SK-N-SH treated with all-trans-retinoic acid at 6 μM for 48 hours (cell line): Measurements from ENCODE around the gene MKX.

Source experiments
- ATAC-seq: fragments of 200-7000 bp; cut with Tn5 transposase; 3 replicates; pipeline ENCODE4 v1.9.1; 2020; ENCODE audit warnings: mild to moderate bottlenecking, moderate library complexity
- BACH2 ChIP-seq: fragments of 250-450 bp; sonication (Bioruptor Pico); IDR thresholded peaks from 2 replicates; pipeline ENCODE4 v1.9.0; 2021; ENCODE audit warnings: mild to moderate bottlenecking, borderline replicate concordance
- CREB5 ChIP-seq: fragments of 250-450 bp; sonication (Bioruptor Pico); IDR thresholded peaks from 2 replicates; pipeline ENCODE4 v1.5.1; 2020; ENCODE audit warnings: low read depth, mild to moderate bottlenecking, moderate library complexity
- CSRNP3 ChIP-seq: fragments of 250-450 bp; sonication (Bioruptor Pico); IDR thresholded peaks from 2 replicates; pipeline ENCODE4 v1.5.1; 2021; ENCODE audit warnings: mild to moderate bottlenecking, moderate library complexity
- ESRRG ChIP-seq: fragments of 250-450 bp; sonication (Bioruptor Pico); IDR thresholded peaks from 2 replicates; pipeline ENCODE4 v1.6.1; 2021; ENCODE audit warnings: mild to moderate bottlenecking
- ISL1 ChIP-seq: fragments of 250-450 bp; sonication (Bioruptor Pico); IDR thresholded peaks from 2 replicates; pipeline ENCODE4 v2.1.2; 2022; ENCODE audit warnings: mild to moderate bottlenecking, moderate library complexity
- OSR1 ChIP-seq: fragments of 250-450 bp; sonication (Bioruptor Pico); IDR thresholded peaks from 2 replicates; pipeline ENCODE4 v1.8.0; 2022; ENCODE audit warnings: moderate library complexity, mild to moderate bottlenecking, inconsistent platforms
- PATZ1 ChIP-seq: fragments of 250-450 bp; sonication (Bioruptor Pico); IDR thresholded peaks from 2 replicates; pipeline ENCODE4 v1.8.0; 2020; ENCODE audit warnings: mild to moderate bottlenecking, moderate library complexity, borderline replicate concordance
- POU6F1 ChIP-seq: fragments of 250-450 bp; sonication (Bioruptor Pico); IDR thresholded peaks from 2 replicates; pipeline ENCODE4 v1.8.0; 2021; ENCODE audit warnings: low read depth, mild to moderate bottlenecking, moderate library complexity, borderline replicate concordance
- RARB ChIP-seq: fragments of 250-450 bp; sonication (Bioruptor Pico); IDR thresholded peaks from 2 replicates; pipeline ENCODE4 v1.8.0; 2021; ENCODE audit warnings: mild to moderate bottlenecking, moderate library complexity
- SNAI2 ChIP-seq: fragments of 250-450 bp; sonication (Bioruptor Pico); IDR thresholded peaks from 2 replicates; pipeline ENCODE4 v1.5.0; 2020; ENCODE audit warnings: mild to moderate bottlenecking, moderate library complexity
- TCF4 ChIP-seq: fragments of 250-450 bp; sonication (Bioruptor Pico); IDR thresholded peaks from 2 replicates; pipeline ENCODE4 v1.8.0; 2021; ENCODE audit warnings: mild to moderate bottlenecking, moderate library complexity, borderline replicate concordance
- TOX ChIP-seq: fragments of 250-450 bp; sonication (Bioruptor Pico); IDR thresholded peaks from 2 replicates; pipeline ENCODE4 v1.8.0; 2021; ENCODE audit warnings: mild to moderate bottlenecking, moderate library complexity, borderline replicate concordance
- TSHZ2 ChIP-seq: fragments of 250-450 bp; sonication (Bioruptor Pico); IDR thresholded peaks from 2 replicates; pipeline ENCODE4 v1.5.0; 2020; ENCODE audit warnings: mild to moderate bottlenecking, moderate library complexity
- ZC3H10 ChIP-seq: fragments of 250-450 bp; sonication (Bioruptor Pico); IDR thresholded peaks from 2 replicates; pipeline ENCODE4 v1.5.1; 2021; ENCODE audit warnings: mild to moderate bottlenecking, moderate library complexity
- ZFP3 ChIP-seq: fragments of 250-450 bp; sonication (Bioruptor Pico); IDR thresholded peaks from 2 replicates; pipeline ENCODE4 v1.5.0; 2020; ENCODE audit warnings: mild to moderate bottlenecking, moderate library complexity
- ZFP30 ChIP-seq: fragments of 450-650 bp; formaldehyde crosslinking; IDR thresholded peaks from 2 replicates; pipeline ENCODE4 v1.5.0; 2022; ENCODE audit warnings: mild to moderate bottlenecking, moderate library complexity
- ZNF565 ChIP-seq: fragments of 450-650 bp; formaldehyde crosslinking; conservative IDR thresholded peaks from 2 replicates; pipeline ENCODE4 v1.5.0; 2020; ENCODE audit warnings: low read depth, mild to moderate bottlenecking, moderate library complexity
- ZNF70 ChIP-seq: fragments of 450-650 bp; formaldehyde crosslinking; IDR thresholded peaks from 2 replicates; pipeline ENCODE4 v1.5.0; 2020; ENCODE audit warnings: mild to moderate bottlenecking, moderate library complexity
- ZNF8 ChIP-seq: fragments of 450-650 bp; formaldehyde crosslinking; IDR thresholded peaks from 2 replicates; pipeline ENCODE4 v1.5.0; 2020; ENCODE audit warnings: mild to moderate bottlenecking, moderate library complexity

Gene MKX

GRCh38 chr10:27698961-27699360, 46.7 kb downstream of the MKX start:
- no peak for TF ChIP-seq ZFP3 (CRISPR knock-in tag)
- no peak for ATAC-seq

- TF ChIP-seq CSRNP3 (CRISPR knock-in tag) = no peak
- no peak for TF ChIP-seq ZNF8 (CRISPR knock-in tag)
- no peak for TF ChIP-seq TCF4
- TF ChIP-seq BACH2 (CRISPR knock-in tag) = no peak
- no peak for TF ChIP-seq RARB
- no peak for TF ChIP-seq SNAI2 (CRISPR knock-in tag)
- TF ChIP-seq ZFP30 (CRISPR knock-in tag) = no peak
- no peak for TF ChIP-seq ZC3H10 (CRISPR knock-in tag)
- no peak for TF ChIP-seq PATZ1 (CRISPR knock-in tag)
- TF ChIP-seq CREB5 (CRISPR knock-in tag) = no peak
- no peak for TF ChIP-seq ESRRG (CRISPR knock-in tag)
- no peak for TF ChIP-seq ZNF565 (CRISPR knock-in tag)
- TF ChIP-seq TOX = no peak
- no peak for TF ChIP-seq ZNF70 (CRISPR knock-in tag)
- no peak for TF ChIP-seq OSR1 (CRISPR knock-in tag)
- TF ChIP-seq POU6F1 = no peak
- no peak for TF ChIP-seq ISL1 (CRISPR knock-in tag)
- no peak for TF ChIP-seq ZFP3 (CRISPR knock-in tag)
- no peak for TF ChIP-seq TSHZ2 (CRISPR knock-in tag)
- TF ChIP-seq, all 23 proteins: peak for 0
- ATAC-seq = no peak
These were observed 49.2 kb downstream of the MKX start for GRCh38 chr10:27696466-27696865.

- TF ChIP-seq OSR1 (CRISPR knock-in tag) = no peak
- no peak for TF ChIP-seq ZNF565 (CRISPR knock-in tag)
- TF ChIP-seq TSHZ2 (CRISPR knock-in tag) = no peak
- no peak for TF ChIP-seq ZNF70 (CRISPR knock-in tag)
- ATAC-seq = no peak
These were observed 49.9 kb downstream of the MKX start for GRCh38 chr10:27695706-27696105.
